ENCODE results near the gene ANXA6.

DNA sequence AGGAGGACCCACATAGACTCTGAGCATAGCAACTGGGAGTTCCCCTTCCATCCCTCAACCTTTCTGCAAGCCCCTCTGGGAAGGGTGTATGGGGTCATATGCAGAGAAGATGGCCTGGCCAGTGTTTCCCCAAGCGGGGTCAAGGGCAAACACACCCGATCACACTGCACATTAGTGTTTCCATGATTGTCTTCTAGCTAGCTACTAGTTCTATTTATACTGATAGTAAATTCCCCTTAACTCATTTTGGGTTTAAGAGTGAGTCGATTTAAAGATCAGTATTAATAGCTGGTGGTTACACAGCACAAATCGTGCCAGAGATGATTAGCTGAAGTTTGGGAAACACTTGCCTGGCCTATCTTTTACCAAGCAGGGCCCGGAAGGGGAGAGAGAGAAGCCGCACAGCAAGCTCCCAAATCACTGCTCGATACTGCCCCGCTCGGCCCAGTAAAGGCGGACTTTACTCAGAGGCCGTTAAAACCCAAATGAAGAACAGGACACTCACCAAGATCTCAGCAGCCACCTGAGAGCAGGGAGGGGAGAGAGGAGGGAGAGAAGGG lies 47.4 kb downstream of the ANXA6 start:
- TF ChIP-seq CTCF (IDR thresholded peaks at IDR 0.05) (no peak), EZH2 (IDR thresholded peaks at IDR 0.05; ENCODE audit: borderline replicate concordance, insufficient read depth, low read depth, low read length, poor library complexity, severe bottlenecking) (no peak)

Data from B cell (primary cell).